Caco-2 (cell line): Measurements from ENCODE around the gene RBM33. TPM values are rescaled to one million over a fixed set of nuclear protein-coding genes. Genes with fewer than 3 reads are reported as not detected.

Experiments used
- BruUV-seq: library from RNA; stranded (reverse); fragments of 400-500 nt; replicated peaks from 2 replicates; lab custom pipeline; 2021; lab: Mats Ljungman, UMichigan
- CTCF ChIA-PET: fragments of 300-600 bp; sonication (Branson Sonifier 250); formaldehyde crosslinking; loops from one replicate; lab custom pipeline; 2022; ENCODE audit warnings: antibody characterized with exemption; lab: Charles Lee
- POLR2A ChIA-PET: fragments of 300-600 bp; sonication (Branson Sonifier 250); formaldehyde crosslinking; loops from one replicate; lab custom pipeline; 2022; ENCODE audit warnings: antibody characterized with exemption; lab: Charles Lee
- DNase-seq, 2 experiments: peaks; one replicate each; pipeline versions ENCODE4 v3.0.0 to v3.0.0-alpha.2; 2020 to 2022
- H3K27me3 ChIP-seq: replicated peaks from 2 replicates; pipeline ENCODE4 v1.6.0; 2011; ENCODE audit warnings: low read length; ENCODE audit not compliant: control insufficient read depth, insufficient read depth
- H3K36me3 ChIP-seq: 2 replicates; pipeline ENCODE4 v1.5.1; 2011; ENCODE audit warnings: low read length; ENCODE audit not compliant: control insufficient read depth, insufficient read depth
- H3K4me1 ChIP-seq: fragments of 250-450 bp; sonication (Bioruptor Pico); 2 replicates; pipeline ENCODE4 v1.5.1; 2020; ENCODE audit warnings: mild to moderate bottlenecking
- H3K4me3 ChIP-seq: 2 replicates; pipeline ENCODE4 v1.5.1; 2011; ENCODE audit warnings: low read depth, mild to moderate bottlenecking, control low read depth, low read length
- H3K9me3 ChIP-seq: fragments of 250-450 bp; sonication (Bioruptor Pico); 2 replicates; pipeline ENCODE4 v1.5.1; 2020; ENCODE audit warnings: mild to moderate bottlenecking, moderate library complexity
- H3K27ac Mint-ChIP-seq: one replicate; pipeline ENCODE4 v1.8.0; 2022; ENCODE audit warnings: mixed read lengths; ENCODE audit not compliant: unreplicated experiment
- H3K27me3 Mint-ChIP-seq: one replicate; pipeline ENCODE4 v1.8.0; 2022; ENCODE audit warnings: mixed read lengths; ENCODE audit not compliant: insufficient read depth, unreplicated experiment
- H3K36me3 Mint-ChIP-seq: one replicate; pipeline ENCODE4 v1.8.0; 2022; ENCODE audit warnings: mild to moderate bottlenecking, mixed read lengths; ENCODE audit not compliant: insufficient read depth, unreplicated experiment
- H3K4me1 Mint-ChIP-seq: one replicate; pipeline ENCODE4 v1.8.0; 2022; ENCODE audit warnings: low read depth, mixed read lengths; ENCODE audit not compliant: unreplicated experiment
- H3K4me3 Mint-ChIP-seq: one replicate; pipeline ENCODE4 v1.8.0; 2022; ENCODE audit warnings: mild to moderate bottlenecking, moderate library complexity, mixed read lengths; ENCODE audit not compliant: unreplicated experiment
- H3K9me3 Mint-ChIP-seq: one replicate; pipeline ENCODE4 v1.8.0; 2022; ENCODE audit warnings: mixed read lengths; ENCODE audit not compliant: unreplicated experiment
- CTCF ChIP-seq, 2 experiments: fragments of 200-600 bp in 1 of 2; IDR thresholded peaks; 1 replicate in 1 of 2; 2 replicates in 1 of 2; pipeline versions ENCODE4 v1.5.1 to v1.8.0; 2011 to 2022; ENCODE audit warnings: antibody characterized with exemption in 1 of 2, control low read depth in 1 of 2, inconsistent platforms in 1 of 2, low read depth in 1 of 2, low read length in 1 of 2, mild to moderate bottlenecking in 1 of 2, moderate library complexity in 1 of 2; ENCODE audit not compliant: insufficient read depth in 1 of 2, severe bottlenecking in 1 of 2, unreplicated experiment in 1 of 2
- intact Hi-C: fragments of 100-400 bp; cut with micrococcal nuclease; formaldehyde crosslinking; loops from one replicate; pipeline ENCODE4 v1.10.0; 2022; ENCODE audit not compliant: unreplicated experiment
- total RNA-seq: library from RNA; stranded (reverse); gene quantifications from 2 replicates; pipeline ENCODE4 v1.2.3, GENCODE V29; 2022

RBM33 gene
- total RNA-seq, 1 experiment from 2014 or later: 82.8 TPM

- Mint-ChIP-seq H3K4me3 (no peak overlapping the region), H3K27ac (no peak overlapping the region), H3K36me3 (peaks cover 11% of the 10 kb centered on the region), H3K9me3 (no peaks in the 10 kb centered on the region), H3K27me3 (no peaks in the 10 kb centered on the region), H3K4me1 (no peaks in the 10 kb centered on the region)
- DNase-seq: no peak
- no peaks in the 10 kb centered on the region for H3K36me3 ChIP-seq
- ChIA-PET POLR2A (no interaction called here), CTCF (no interaction called here)
- H3K27me3 ChIP-seq: no peaks in the 10 kb centered on the region
- H3K4me1 ChIP-seq: peaks cover 21% of the 10 kb centered on the region
- no peak for TF ChIP-seq CTCF (IDR thresholded peaks at IDR 0.05; ENCODE audit: insufficient read depth in 1 of 2, low read depth in 1 of 2, low read length in 1 of 2, severe bottlenecking in 1 of 2, unreplicated experiment in 1 of 2)
- no peak overlapping the region for H3K4me3 ChIP-seq
- no TSS peak for BruUV-seq
- intact Hi-C loops: no loop called here
- H3K9me3 ChIP-seq: no peaks in the 10 kb centered on the region
Observed at GRCh38 chr7:155802906-155803417, 158.5 kb downstream of the RBM33 start.

- POLR2A ChIA-PET: no interaction called here
- no peak for DNase-seq
- no peak for TF ChIP-seq CTCF (IDR thresholded peaks at IDR 0.05; ENCODE audit: insufficient read depth in 1 of 2, low read depth in 1 of 2, low read length in 1 of 2, severe bottlenecking in 1 of 2, unreplicated experiment in 1 of 2)
- CTCF ChIA-PET: no interaction called here
- H3K36me3 Mint-ChIP-seq: peaks cover 13% of the 10 kb centered on the region
- H3K4me1 Mint-ChIP-seq: no peaks in the 10 kb centered on the region
- H3K9me3 ChIP-seq: no peaks in the 10 kb centered on the region
- peaks cover 21% of the 10 kb centered on the region for H3K4me1 ChIP-seq
- H3K4me3 ChIP-seq: no peak overlapping the region
- no peak overlapping the region for H3K27ac Mint-ChIP-seq
- no peak overlapping the region for H3K4me3 Mint-ChIP-seq
- no peaks in the 10 kb centered on the region for H3K27me3 Mint-ChIP-seq
- H3K9me3 Mint-ChIP-seq: no peaks in the 10 kb centered on the region
- no peaks in the 10 kb centered on the region for H3K36me3 ChIP-seq
- no peaks in the 10 kb centered on the region for H3K27me3 ChIP-seq
- no TSS peak for BruUV-seq
- intact Hi-C loops: no loop called here
Observed at GRCh38 chr7:155803418-155804376, 159.2 kb downstream of the RBM33 start.

- Histone ChIP-seq H3K27me3 (no peaks in the 10 kb centered on the region), H3K4me3 (no peak overlapping the region)
- no TSS peak for BruUV-seq
Observed at GRCh38 chr7:155804431-155804831, 160.0 kb downstream of the RBM33 start.

More at GRCh38 chr7:155804431-155804831, 160.0 kb downstream of the RBM33 start:
- Mint-ChIP-seq H3K27ac (no peak overlapping the region), H3K27me3 (no peaks in the 10 kb centered on the region), H3K36me3 (peaks cover 17% of the 10 kb centered on the region), H3K4me3 (no peak overlapping the region), H3K9me3 (no peaks in the 10 kb centered on the region), H3K4me1 (no peaks in the 10 kb centered on the region)
- Histone ChIP-seq H3K9me3 (no peaks in the 10 kb centered on the region), H3K36me3 (no peaks in the 10 kb centered on the region), H3K4me1 (peaks cover 21% of the 10 kb centered on the region)
- intact Hi-C loops: no loop called here
- POLR2A ChIA-PET: no interaction called here
- TF ChIP-seq CTCF (IDR thresholded peaks at IDR 0.05; ENCODE audit: insufficient read depth in 1 of 2, low read depth in 1 of 2, low read length in 1 of 2, severe bottlenecking in 1 of 2, unreplicated experiment in 1 of 2): no peak
- CTCF ChIA-PET: no interaction called here
- no peak for DNase-seq
